Colon (tissue), 2 donors: ENCODE data around the gene SPDYE11.
"Not testable (repeated sequence)": the region's sequence is repeated elsewhere in the genome, so short reads cannot be mapped to it uniquely, and the experiment has no call there.

ENCODE experiments used
- FAIRE-seq: peaks from 2 replicates; lab custom pipeline; 2012; peaks lifted over from hg19 to GRCh38; lab: Jason Lieb, UNC
- donor health status: control.
- donor health status: control.

Gene SPDYE11

GRCh38 chr7:73057811-73058210 is at the start of gene SPDYE11:
TSS of gene SPDYE11 (minus strand) at chr7:73057911. CDS start at chr7:73056111, 1,800 bp downstream.
- not testable (repeated sequence) for FAIRE-seq

GRCh38 chr7:73085938-73086337 is 28.2 kb upstream of the SPDYE11 start, which contains the start of gene SPDYE9:
TSS of gene SPDYE9 (minus strand) at chr7:73086038. CDS start at chr7:73084238, 1,800 bp downstream.
- not testable (repeated sequence) for FAIRE-seq

- not testable (repeated sequence) for FAIRE-seq
Observed at GRCh38 chr7:73029666-73030065, 28.0 kb downstream of the SPDYE11 start, which contains the start of gene SPDYE8. TSS of gene SPDYE8 (minus strand) at chr7:73029766. CDS start at chr7:73027966, 1,800 bp downstream.

- not testable (repeated sequence) for FAIRE-seq
Observed at GRCh38 chr7:73006491-73006890, 51.2 kb downstream of the SPDYE11 start.

GRCh38 chr7:73005693-73006447 is 51.8 kb downstream of the SPDYE11 start:
- FAIRE-seq, result not testable (repeated sequence)

GRCh38 chr7:73005356-73005692 is 52.4 kb downstream of the SPDYE11 start:
- FAIRE-seq, result not testable (repeated sequence)

- not testable (repeated sequence) for FAIRE-seq
Observed at GRCh38 chr7:72997887-72998468, 59.7 kb downstream of the SPDYE11 start.
